PC-9 (cell line): ENCODE data around the gene SPATA2.

Experiments used
- EZH2 ChIP-seq: fragments of 200-600 bp; sonication (generic); IDR thresholded peaks from 2 replicates; pipeline ENCODE4 v1.8.0; 2017; ENCODE audit warnings: antibody characterized with exemption, low read depth
- TF ChIP-seq, protein P1 (sequence below): fragments of 200-600 bp; sonication (generic); conservative IDR thresholded peaks from 2 replicates; pipeline ENCODE4 v1.6.1; 2017; ENCODE audit warnings: mixed run types, antibody characterized with exemption, mild to moderate bottlenecking, moderate library complexity

DNA sequence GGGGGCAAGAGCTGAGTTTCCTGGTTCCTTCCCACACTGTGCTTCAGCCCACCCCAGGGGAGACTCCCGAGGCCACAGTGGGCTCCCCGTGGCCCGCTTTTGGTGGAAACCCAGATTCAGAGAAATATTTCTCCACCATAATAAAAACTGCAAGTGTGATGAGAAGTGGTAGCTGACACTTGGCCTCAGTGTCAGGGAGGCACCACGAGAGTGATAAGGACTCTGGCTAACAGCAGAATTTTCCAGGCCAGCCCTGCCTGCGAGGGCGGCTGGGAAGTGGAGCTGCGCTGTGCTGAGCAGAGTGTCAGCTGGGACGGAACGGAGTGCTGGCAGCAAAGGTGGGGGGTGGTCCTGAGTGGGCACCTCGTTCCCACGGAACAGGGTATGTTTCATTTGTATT lies 22.5 kb downstream of the SPATA2 start:
- TF ChIP-seq, protein P1, sequence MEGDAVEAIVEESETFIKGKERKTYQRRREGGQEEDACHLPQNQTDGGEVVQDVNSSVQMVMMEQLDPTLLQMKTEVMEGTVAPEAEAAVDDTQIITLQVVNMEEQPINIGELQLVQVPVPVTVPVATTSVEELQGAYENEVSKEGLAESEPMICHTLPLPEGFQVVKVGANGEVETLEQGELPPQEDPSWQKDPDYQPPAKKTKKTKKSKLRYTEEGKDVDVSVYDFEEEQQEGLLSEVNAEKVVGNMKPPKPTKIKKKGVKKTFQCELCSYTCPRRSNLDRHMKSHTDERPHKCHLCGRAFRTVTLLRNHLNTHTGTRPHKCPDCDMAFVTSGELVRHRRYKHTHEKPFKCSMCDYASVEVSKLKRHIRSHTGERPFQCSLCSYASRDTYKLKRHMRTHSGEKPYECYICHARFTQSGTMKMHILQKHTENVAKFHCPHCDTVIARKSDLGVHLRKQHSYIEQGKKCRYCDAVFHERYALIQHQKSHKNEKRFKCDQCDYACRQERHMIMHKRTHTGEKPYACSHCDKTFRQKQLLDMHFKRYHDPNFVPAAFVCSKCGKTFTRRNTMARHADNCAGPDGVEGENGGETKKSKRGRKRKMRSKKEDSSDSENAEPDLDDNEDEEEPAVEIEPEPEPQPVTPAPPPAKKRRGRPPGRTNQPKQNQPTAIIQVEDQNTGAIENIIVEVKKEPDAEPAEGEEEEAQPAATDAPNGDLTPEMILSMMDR: no peak
- TF ChIP-seq EZH2: no peak
